Endodermal cell (in vitro differentiated cells): ENCODE measurements around the gene PWWP2B. TPM values are rescaled to one million over a fixed set of nuclear protein-coding genes. Genes with fewer than 3 reads are reported as not detected.

Experiments used
- DNase-seq: peaks from one replicate; pipeline ENCODE4 v3.0.0-alpha.2; 2017
- H3K27ac ChIP-seq: 2 replicates; pipeline ENCODE4 v1.5.1; 2013; ENCODE audit warnings: mild to moderate bottlenecking, low read depth, low read length, moderate library complexity
- H3K27me3 ChIP-seq: 2 replicates; pipeline ENCODE4 v1.6.1; 2013; ENCODE audit warnings: mild to moderate bottlenecking, low read length, moderate library complexity; ENCODE audit not compliant: insufficient read depth, control insufficient read depth, poor library complexity, severe bottlenecking
- H3K36me3 ChIP-seq: 2 replicates; pipeline ENCODE4 v1.7.0; 2013; ENCODE audit warnings: mild to moderate bottlenecking, low read length, moderate library complexity; ENCODE audit not compliant: control insufficient read depth, insufficient read depth
- H3K4me1 ChIP-seq: one replicate; pipeline ENCODE4 v1.7.0; 2013; ENCODE audit warnings: low read length; ENCODE audit not compliant: control insufficient read depth, insufficient read depth
- H3K4me3 ChIP-seq: 2 replicates; pipeline ENCODE4 v1.5.1; 2013; ENCODE audit warnings: mild to moderate bottlenecking, low read length, moderate library complexity
- H3K9ac ChIP-seq: 2 replicates; pipeline ENCODE4 v1.6.1; 2013; ENCODE audit warnings: mild to moderate bottlenecking, low read length, moderate library complexity; ENCODE audit not compliant: poor library complexity, severe bottlenecking; ENCODE audit errors: extremely low read depth
- H3K9me3 ChIP-seq: 2 replicates; pipeline ENCODE4 v1.6.1; 2013; ENCODE audit warnings: mild to moderate bottlenecking, low read length, moderate library complexity; ENCODE audit not compliant: control insufficient read depth
- H3K27ac Mint-ChIP-seq: 2 replicates; pipeline ENCODE4 v1.8.0; 2020; ENCODE audit warnings: mixed read lengths
- H3K27me3 Mint-ChIP-seq: 2 replicates; pipeline ENCODE4 v1.8.0; 2021; ENCODE audit warnings: mild to moderate bottlenecking, mixed read lengths; ENCODE audit not compliant: insufficient read depth
- H3K36me3 Mint-ChIP-seq: 2 replicates; pipeline ENCODE4 v1.8.0; 2020; ENCODE audit warnings: low read depth, mixed read lengths
- H3K4me1 Mint-ChIP-seq: 2 replicates; pipeline ENCODE4 v1.8.0; 2020; ENCODE audit warnings: mixed read lengths
- H3K4me3 Mint-ChIP-seq: 2 replicates; pipeline ENCODE4 v1.8.0; 2020; ENCODE audit warnings: mild to moderate bottlenecking, moderate library complexity, mixed read lengths
- H3K9me3 Mint-ChIP-seq: 2 replicates; pipeline ENCODE4 v1.8.0; 2020; ENCODE audit warnings: mild to moderate bottlenecking, mixed read lengths
- CTCF ChIP-seq: fragments of 200-600 bp; sonication (generic); conservative IDR thresholded peaks from 2 replicates; pipeline ENCODE4 v1.5.0; 2021; ENCODE audit warnings: antibody characterized with exemption, mild to moderate bottlenecking
- WGBS, 2 experiments: methylation state at CpG; one replicate each; pipeline versions ENCODE4 v1.1.5 to v1.1.7; 2013; ENCODE audit warnings: missing lambda C conversion rate in 2 of 2, mixed read lengths in 1 of 2; ENCODE audit not compliant: insufficient coverage in 1 of 2, insufficient read length in 1 of 2; 5-methylcytosine and 5-hydroxymethylcytosine counted together
- total RNA-seq, 2 donors: library from RNA; stranded (reverse); fragmentation: NEBNext Ultra II Directional in 1 of 2; extraction: Animal tissue kit (Norgen Biotek cat#: 25700) in 1 of 2; gene quantifications; 2 replicates in 1 of 2; 3 replicates in 1 of 2; pipeline ENCODE4 v1.2.1, GENCODE V29; 2021

PWWP2B gene
- total RNA-seq, 2 donors from 2014 or later, result 11.4 to 13.9 TPM

GRCh38 chr10:132403511-132404168, 6.6 kb downstream of the PWWP2B start:
- H3K27me3 ChIP-seq, result no peaks in the 10 kb centered on the region
- no peak for TF ChIP-seq CTCF
- no peaks in the 10 kb centered on the region for H3K9me3 ChIP-seq
- DNase-seq, result peak; percentile 43
- Mint-ChIP-seq H3K36me3 (peaks cover 7% of the 10 kb centered on the region), H3K27ac (no peak overlapping the region), H3K27me3 (no peaks in the 10 kb centered on the region), H3K9me3 (no peaks in the 10 kb centered on the region), H3K4me3 (no peak overlapping the region), H3K4me1 (peaks cover 10% of the 10 kb centered on the region)
- no peak overlapping the region for H3K27ac ChIP-seq
- WGBS, 2 experiments, result 91 to 97% methylated on average over 18 to 25 of the region's 25 CpGs
- H3K4me1 ChIP-seq, result no peaks in the 10 kb centered on the region
- no peaks in the 10 kb centered on the region for H3K36me3 ChIP-seq
- H3K9ac ChIP-seq, result no peak overlapping the region
- no peak overlapping the region for H3K4me3 ChIP-seq

GRCh38 chr10:132404169-132404880, 7.3 kb downstream of the PWWP2B start:
- no peaks in the 10 kb centered on the region for H3K4me1 ChIP-seq
- Mint-ChIP-seq H3K27me3 (no peaks in the 10 kb centered on the region), H3K9me3 (no peaks in the 10 kb centered on the region), H3K4me1 (peaks cover 13% of the 10 kb centered on the region), H3K27ac (no peak overlapping the region), H3K4me3 (no peak overlapping the region), H3K36me3 (peaks cover 7% of the 10 kb centered on the region)
- no peaks in the 10 kb centered on the region for H3K9me3 ChIP-seq
- no peaks in the 10 kb centered on the region for H3K27me3 ChIP-seq
- no peak overlapping the region for H3K9ac ChIP-seq
- H3K36me3 ChIP-seq, result no peaks in the 10 kb centered on the region
- no peak for TF ChIP-seq CTCF
- H3K27ac ChIP-seq, result no peak overlapping the region
- H3K4me3 ChIP-seq, result no peak overlapping the region
- 91 to 94% methylated on average over 24 to 28 of the region's 32 CpGs for WGBS, 2 experiments
- DNase-seq, result peak; percentile 51

DNA sequence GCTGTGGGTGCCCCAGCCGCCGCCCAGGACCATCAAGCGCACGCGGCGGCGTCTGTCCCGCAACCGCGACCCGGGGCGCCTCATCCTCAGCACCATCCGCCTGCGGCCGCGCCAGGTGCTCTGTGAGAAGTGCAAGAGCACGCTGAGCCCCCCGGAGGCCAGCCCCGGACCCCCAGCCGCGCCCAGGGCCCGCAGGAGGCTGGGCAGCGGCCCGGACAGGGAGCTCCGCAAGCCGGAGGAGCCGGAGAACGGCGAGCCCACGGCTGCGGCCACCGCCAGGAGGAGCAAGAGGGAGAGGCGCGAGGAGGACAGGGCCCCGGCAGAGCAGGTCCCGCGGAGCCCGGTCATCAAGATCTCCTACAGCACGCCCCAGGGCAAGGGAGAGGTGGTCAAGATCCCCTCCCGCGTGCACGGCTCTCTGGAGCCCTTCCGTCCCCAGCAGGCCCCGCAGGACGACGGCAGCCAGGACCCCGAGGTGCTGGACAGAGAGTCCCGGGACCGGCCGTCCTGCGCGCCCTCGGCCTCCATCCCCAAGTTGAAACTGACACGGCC, 8.0 kb downstream of the PWWP2B start:
- no peak overlapping the region for H3K4me3 Mint-ChIP-seq

More for the DNA sequence above, 8.0 kb downstream of the PWWP2B start:
- H3K36me3 ChIP-seq, result no peaks in the 10 kb centered on the region
- no peak overlapping the region for H3K27ac ChIP-seq
- TF ChIP-seq CTCF, result peak; percentile 74
- H3K9ac ChIP-seq, result no peak overlapping the region
- 89 to 91% methylated on average over 40 to 54 of the region's 54 CpGs for WGBS, 2 experiments
- no peak overlapping the region for H3K4me3 ChIP-seq
- no peaks in the 10 kb centered on the region for H3K27me3 ChIP-seq
- H3K36me3 Mint-ChIP-seq, result peaks cover 7% of the 10 kb centered on the region
- H3K9me3 Mint-ChIP-seq, result no peaks in the 10 kb centered on the region
- peaks cover 17% of the 10 kb centered on the region for H3K4me1 Mint-ChIP-seq
- H3K4me1 ChIP-seq, result no peaks in the 10 kb centered on the region
- peak; percentile 88 for DNase-seq
- H3K27me3 Mint-ChIP-seq, result no peaks in the 10 kb centered on the region
- H3K27ac Mint-ChIP-seq, result no peak overlapping the region
- H3K9me3 ChIP-seq, result no peaks in the 10 kb centered on the region
